Erythroblast (primary cell): Measurements from ENCODE around the gene GPHN.

Experiments
- DNase-seq, 2 experiments: peaks; one replicate each; lab custom pipeline; 2025; lab: John Stamatoyannopoulos, UW
- GATA1 ChIP-seq: IDR thresholded peaks from 2 replicates; pipeline ENCODE4 v1.6.1; 2011; ENCODE audit warnings: low read depth, mild to moderate bottlenecking, control low read depth, low read length, moderate library complexity
- POLR2A ChIP-seq: IDR thresholded peaks from 2 replicates; pipeline ENCODE4 v1.6.1; 2011; ENCODE audit warnings: mild to moderate bottlenecking, low read length

GPHN gene

GRCh38 chr14:67218126-67218525 is 710.2 kb downstream of the GPHN start:
- no peak for TF ChIP-seq POLR2A
- TF ChIP-seq GATA1, result no peak
- DNase-seq, result no peak

- TF ChIP-seq POLR2A (no peak), GATA1 (no peak)
- DNase-seq, result no peak
Observed at GRCh38 chr14:67221248-67221981, 713.5 kb downstream of the GPHN start.

GRCh38 chr14:67221982-67222328 is 714.0 kb downstream of the GPHN start:
- TF ChIP-seq GATA1 (no peak), POLR2A (no peak)
- no peak for DNase-seq

- no peak for DNase-seq
- no peak for TF ChIP-seq POLR2A
Observed at GRCh38 chr14:67225523-67225922, 717.6 kb downstream of the GPHN start.

GRCh38 chr14:67228325-67228984 is 720.5 kb downstream of the GPHN start:
- TF ChIP-seq GATA1 (no peak), POLR2A (no peak)
- DNase-seq, result no peak
